ENCODE measurements around the gene IGSF21.

DNA sequence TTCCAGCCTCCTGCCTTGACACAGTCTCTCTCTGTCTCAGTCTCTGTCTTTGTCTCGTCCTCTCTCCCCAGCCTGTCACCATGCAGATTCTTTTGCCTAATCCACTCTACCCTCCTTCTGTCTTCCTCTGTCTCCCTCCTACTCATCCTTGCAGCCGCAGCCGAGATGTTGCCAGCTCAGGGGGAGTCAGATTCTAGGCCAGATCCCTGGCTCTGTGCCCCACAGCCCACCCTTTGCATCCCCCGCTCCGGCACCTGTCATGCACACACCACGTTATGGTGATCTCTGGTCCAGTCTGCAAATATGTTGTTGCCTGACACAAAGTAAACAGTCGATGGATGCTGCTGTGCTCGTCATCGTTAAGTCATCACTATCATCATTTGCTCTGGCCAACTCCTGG, 35.5 kb upstream of the IGSF21 start:
- TF ChIP-seq, protein P1, sequence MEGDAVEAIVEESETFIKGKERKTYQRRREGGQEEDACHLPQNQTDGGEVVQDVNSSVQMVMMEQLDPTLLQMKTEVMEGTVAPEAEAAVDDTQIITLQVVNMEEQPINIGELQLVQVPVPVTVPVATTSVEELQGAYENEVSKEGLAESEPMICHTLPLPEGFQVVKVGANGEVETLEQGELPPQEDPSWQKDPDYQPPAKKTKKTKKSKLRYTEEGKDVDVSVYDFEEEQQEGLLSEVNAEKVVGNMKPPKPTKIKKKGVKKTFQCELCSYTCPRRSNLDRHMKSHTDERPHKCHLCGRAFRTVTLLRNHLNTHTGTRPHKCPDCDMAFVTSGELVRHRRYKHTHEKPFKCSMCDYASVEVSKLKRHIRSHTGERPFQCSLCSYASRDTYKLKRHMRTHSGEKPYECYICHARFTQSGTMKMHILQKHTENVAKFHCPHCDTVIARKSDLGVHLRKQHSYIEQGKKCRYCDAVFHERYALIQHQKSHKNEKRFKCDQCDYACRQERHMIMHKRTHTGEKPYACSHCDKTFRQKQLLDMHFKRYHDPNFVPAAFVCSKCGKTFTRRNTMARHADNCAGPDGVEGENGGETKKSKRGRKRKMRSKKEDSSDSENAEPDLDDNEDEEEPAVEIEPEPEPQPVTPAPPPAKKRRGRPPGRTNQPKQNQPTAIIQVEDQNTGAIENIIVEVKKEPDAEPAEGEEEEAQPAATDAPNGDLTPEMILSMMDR (IDR thresholded peaks at IDR 0.05), result no peak
- TF ChIP-seq POLR2A (IDR thresholded peaks at IDR 0.05), result no peak
